ENCODE results near the gene TMEM185B.

Gene TMEM185B

DNA sequence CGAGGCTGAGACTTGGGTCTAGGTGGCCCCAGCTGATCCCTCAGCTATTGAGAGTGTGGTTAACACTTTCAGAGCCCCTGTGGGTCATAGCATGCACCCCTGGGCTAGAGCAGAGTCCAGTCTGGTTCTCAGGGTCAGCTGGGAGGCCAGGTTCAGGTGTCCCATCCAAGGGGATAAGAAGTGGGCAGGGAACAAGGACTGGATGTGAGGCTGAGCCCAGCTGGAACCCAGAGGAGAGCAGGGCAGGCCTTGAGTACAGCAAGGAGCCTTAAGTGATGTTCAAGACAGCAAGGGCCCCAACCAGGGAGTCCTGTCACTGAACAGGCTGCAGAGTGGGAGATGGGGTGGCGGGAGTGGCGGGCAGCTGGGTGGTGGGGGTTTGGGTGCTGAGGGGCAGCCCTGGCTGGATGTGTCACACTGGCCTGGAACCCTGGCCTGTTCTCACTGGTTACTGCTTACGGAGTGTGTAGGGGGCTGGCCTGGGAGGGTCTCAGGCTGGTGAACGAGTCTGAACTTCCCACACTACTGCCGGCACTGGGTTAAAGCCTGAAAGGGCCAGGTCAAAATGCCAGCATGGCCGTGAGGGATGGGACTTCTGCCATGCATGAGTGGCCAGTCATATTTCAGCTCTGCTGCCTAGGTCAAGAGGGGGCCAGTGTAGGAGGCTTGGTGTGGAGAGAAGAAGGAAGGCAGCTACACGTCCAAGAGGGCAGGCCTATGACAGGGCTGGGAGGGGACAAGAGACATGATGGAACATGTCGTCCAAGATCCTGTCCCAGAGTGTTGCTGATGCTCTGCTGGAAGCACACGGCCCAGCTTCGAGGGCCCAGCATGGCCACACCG lies 13.6 kb downstream of the TMEM185B start:
- Histone ChIP-seq H3K4me1 (no peaks in the 10 kb centered on the region), H3K27ac (no peak overlapping the region), H3K27me3 (no peaks in the 10 kb centered on the region), H3K9me3 (no peaks in the 10 kb centered on the region), H3K4me3 (no peak overlapping the region), H3K36me3 (peaks cover 0 to 6% (median 0%) of the 10 kb centered on the region in 3 donors)
- TF ChIP-seq CTCF (IDR thresholded peaks at IDR 0.05) = no peak
- intact Hi-C loops (cut with DNase I; ENCODE audit: low total_unique reads) = no loop called here
- DNase-seq = no peak

GRCh38 chr2:120208381-120209353 lies 14.5 kb downstream of the TMEM185B start:
- TF ChIP-seq CTCF (IDR thresholded peaks at IDR 0.05) = no peak
- DNase-seq = no peak
- Histone ChIP-seq H3K4me3 (no peak overlapping the region), H3K36me3 (peaks cover 0 to 6% (median 0%) of the 10 kb centered on the region in 3 donors), H3K27me3 (no peaks in the 10 kb centered on the region), H3K27ac (no peak overlapping the region), H3K4me1 (peaks cover 0 to 4% (median 0%) of the 10 kb centered on the region in 4 donors), H3K9me3 (no peaks in the 10 kb centered on the region)
- intact Hi-C loops (cut with DNase I; ENCODE audit: low total_unique reads) = no loop called here

GRCh38 chr2:120206022-120206581 lies 17.1 kb downstream of the TMEM185B start:
- TF ChIP-seq CTCF (IDR thresholded peaks at IDR 0.05) = peak in 1 of 2 experiments; percentile 9
- no peaks in the 10 kb centered on the region for H3K9me3 ChIP-seq
- intact Hi-C loops (cut with DNase I; ENCODE audit: low total_unique reads) = no loop called here
- H3K27me3 ChIP-seq = no peaks in the 10 kb centered on the region
- no peak overlapping the region for H3K27ac ChIP-seq
- no peak for DNase-seq
- H3K4me3 ChIP-seq = no peak overlapping the region
- peaks cover 0 to 6% (median 0%) of the 10 kb centered on the region in 3 donors for H3K36me3 ChIP-seq
- H3K4me1 ChIP-seq = peaks cover 0 to 4% (median 0%) of the 10 kb centered on the region in 4 donors

DNA sequence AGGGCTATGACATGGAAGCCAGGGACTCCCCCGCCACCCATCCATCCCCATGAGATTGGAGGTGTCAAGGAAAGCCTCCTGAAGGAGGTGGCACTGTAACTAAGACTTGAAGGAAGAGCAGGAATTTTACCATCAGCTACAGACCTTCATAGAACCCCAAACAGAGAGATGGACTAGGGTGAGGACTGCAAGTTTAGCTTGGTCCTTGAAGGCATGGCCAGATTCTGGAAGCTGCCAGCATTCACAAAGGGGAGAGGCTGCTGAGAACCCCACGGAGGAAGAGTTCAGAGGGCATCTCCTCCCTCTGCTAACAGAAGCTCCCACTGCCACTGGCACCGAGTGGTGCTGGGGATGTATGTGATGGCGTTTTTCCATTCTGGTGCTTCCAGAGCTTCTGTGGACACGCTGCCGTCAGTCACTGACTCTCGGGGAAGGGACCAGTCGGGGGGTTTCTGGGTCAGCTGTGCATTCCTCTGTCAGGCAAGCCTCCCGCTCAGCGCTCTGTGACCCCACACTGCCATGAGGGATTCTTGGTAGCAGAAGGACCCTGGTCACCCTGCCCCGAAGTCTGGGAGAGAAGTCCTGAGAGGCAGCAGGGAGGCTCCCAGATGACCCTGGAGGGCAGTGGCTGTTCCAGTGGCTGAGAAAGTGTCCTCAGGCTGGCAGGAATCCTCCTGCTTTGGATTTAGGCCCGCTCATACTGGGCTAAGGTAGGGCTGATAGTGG lies 18.1 kb downstream of the TMEM185B start:
- H3K4me3 ChIP-seq = no peak overlapping the region
- H3K36me3 ChIP-seq = peaks cover 0 to 1% (median 0%) of the 10 kb centered on the region in 3 donors
- no peak for TF ChIP-seq CTCF (IDR thresholded peaks at IDR 0.05)
- no peak for DNase-seq
- H3K27me3 ChIP-seq = no peaks in the 10 kb centered on the region
- intact Hi-C loops (cut with DNase I; ENCODE audit: low total_unique reads) = no loop called here
- no peak overlapping the region for H3K27ac ChIP-seq
- peaks cover 0 to 4% (median 0%) of the 10 kb centered on the region in 4 donors for H3K4me1 ChIP-seq
- no peaks in the 10 kb centered on the region for H3K9me3 ChIP-seq

DNA sequence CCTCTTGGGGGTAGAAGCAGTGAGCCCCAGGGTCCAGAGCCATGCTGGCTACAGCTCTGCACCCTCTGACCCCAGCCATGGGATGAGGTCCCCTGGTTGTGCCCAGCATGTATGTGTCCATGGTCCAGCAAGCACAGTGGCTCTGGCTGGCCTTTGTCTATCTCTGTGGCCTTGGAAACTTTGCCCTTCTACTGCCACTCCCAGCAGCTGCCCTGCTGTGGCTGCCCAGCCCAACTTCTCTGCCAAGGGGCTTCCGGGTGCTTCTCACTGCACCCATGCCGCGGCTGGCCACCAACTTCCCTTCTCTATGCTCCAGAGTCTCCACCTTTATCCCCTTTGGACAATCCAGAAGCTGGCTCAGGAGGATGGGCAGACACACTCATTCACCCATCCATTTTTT lies 18.8 kb downstream of the TMEM185B start:
- no peak for DNase-seq
- no peak overlapping the region for H3K27ac ChIP-seq
- no peak for TF ChIP-seq CTCF (IDR thresholded peaks at IDR 0.05)

More for the DNA sequence above, 18.8 kb downstream of the TMEM185B start:
- Histone ChIP-seq H3K4me3 (no peak overlapping the region), H3K4me1 (peaks cover 0 to 4% (median 0%) of the 10 kb centered on the region in 4 donors), H3K27me3 (no peaks in the 10 kb centered on the region), H3K36me3 (no peaks in the 10 kb centered on the region), H3K9me3 (no peaks in the 10 kb centered on the region)
- intact Hi-C loops (cut with DNase I; ENCODE audit: low total_unique reads) = no loop called here

Measured in tibial artery (tissue), 4 donors.